Inferior parietal cortex (tissue), 1 donor: ENCODE measurements around the gene FRY.

ENCODE experiments used
- DNase-seq: peaks from one replicate; pipeline ENCODE4 v3.0.0-alpha.2; 2016; ENCODE audit errors: extremely low spot score

The FRY gene

DNA sequence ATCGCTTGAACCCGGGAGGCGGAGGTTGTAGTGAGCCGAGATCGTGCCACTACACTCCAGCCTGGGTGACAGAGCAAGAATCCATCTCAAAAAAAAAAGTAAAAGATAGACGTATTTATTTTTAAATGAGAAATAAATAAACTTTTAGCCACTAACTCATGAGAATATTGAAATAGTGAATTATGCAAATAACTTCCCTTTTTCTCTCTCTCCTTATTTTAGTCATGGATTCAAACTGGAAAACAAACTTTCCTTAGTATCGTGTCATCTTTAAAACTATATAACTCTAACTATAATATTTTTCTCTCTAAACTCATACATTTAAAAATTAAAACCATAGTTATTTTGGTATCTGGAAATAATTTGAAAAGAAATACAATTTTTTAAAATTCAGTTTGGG is 96.1 kb downstream of the FRY start:
- DNase-seq: no peak

DNA sequence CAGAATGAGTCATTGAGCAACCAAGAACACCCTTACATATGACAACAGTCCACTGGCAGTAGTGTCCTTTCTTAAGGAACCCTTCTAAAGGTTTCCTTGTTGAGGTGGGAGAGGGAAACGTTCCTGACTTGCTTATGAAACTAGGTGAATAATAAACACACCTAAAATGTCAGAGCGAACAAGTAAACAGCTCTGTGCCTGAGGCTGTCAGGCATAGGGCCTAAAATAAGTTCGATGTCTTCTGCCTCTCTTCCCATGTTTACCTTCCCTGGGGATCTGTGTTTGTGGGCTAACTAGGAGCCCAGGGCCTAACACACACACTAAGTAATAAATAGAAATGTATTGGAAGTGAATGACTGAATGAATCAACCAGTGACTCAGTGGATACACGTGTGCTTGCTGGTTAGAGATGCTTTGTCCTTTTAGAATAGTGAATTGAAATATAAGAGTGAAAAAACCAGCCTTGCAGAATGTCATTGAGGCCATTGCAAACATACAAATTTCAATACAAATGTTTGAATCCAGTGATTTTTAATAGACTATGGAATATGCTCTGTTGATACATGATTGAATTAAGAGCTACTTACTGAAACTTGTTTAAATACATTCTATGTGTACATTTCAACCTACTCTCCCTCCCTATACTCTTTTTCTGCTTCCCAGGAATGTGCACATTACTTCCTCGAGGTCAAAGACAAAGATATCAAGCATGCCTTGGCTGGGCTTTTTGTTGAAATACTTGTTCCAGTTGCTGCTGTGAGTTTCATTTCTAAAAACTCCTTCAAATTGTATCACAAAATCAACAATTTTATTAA is 102.9 kb downstream of the FRY start:
- DNase-seq: no peak

DNA sequence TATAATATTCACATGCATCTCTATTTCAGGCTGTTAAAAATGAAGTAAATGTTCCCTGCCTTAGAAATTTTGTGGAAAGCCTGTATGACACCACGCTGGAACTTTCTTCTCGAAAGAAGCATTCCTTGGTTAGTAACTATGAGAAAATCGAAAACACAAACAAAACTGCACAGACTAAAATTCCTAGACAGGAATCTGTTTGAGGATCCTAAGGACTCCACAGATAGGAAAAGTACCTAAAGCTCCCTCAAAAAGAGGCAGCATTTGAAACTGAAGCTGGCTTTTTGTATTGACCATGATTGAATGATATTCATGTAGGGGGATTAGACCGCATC is 103.4 kb downstream of the FRY start:
- DNase-seq: no peak

DNA sequence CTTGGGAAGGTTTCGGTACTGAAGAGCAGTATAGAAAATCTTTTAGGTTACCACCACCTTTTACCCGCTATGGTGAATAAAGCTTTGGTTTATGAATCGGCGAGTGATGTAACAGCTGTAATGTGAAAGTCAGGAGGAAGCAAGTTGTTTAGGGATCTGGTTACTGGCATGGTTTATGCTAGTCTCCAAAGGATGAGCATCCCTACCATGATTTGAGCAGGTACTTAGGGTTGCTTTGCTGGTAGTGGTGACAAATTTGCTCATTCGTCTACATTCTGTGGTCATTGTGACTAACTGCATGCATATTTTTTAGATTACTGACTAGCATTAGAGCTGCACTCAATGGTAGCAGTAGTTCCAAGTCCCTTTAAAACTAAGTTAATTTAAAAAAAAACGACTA is 104.1 kb downstream of the FRY start:
- no peak for DNase-seq

DNA sequence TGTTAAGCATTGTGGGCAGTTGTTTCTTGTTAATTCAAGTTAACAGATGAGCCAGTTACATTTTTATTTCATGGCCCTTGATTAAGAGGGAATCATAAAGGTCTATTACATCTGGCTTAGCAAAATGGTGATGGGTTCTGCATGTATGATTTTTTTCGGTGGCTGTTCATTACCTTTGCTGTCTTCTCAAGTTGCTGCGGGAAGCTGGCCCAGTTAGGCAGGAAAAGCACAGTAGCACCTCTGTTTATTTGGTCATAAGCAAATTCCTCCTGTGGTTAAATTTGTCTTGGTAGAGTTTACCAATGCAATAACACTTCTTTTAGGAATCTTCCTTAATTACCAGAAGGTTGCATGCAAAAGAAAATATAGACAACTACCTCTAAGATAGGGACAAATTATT is 104.5 kb downstream of the FRY start:
- DNase-seq: no peak

DNA sequence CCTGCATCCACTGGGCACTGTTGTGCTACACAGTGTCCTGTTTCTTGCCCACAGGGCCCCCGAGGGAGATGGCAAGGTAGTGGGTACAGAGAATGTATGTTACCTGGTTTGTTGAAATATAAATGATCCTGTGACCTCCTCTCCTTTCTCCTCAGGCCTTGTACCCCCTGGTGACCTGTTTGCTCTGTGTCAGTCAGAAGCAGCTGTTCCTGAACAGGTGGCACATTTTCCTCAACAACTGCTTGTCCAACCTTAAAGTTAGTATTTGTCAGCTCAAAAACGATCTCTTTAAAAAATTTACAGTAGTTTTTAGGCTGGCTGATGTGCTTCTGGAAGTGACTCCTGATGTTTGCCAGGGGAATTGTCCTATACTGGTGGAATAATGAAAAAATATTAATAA is 105.1 kb downstream of the FRY start:
- no peak for DNase-seq

DNA sequence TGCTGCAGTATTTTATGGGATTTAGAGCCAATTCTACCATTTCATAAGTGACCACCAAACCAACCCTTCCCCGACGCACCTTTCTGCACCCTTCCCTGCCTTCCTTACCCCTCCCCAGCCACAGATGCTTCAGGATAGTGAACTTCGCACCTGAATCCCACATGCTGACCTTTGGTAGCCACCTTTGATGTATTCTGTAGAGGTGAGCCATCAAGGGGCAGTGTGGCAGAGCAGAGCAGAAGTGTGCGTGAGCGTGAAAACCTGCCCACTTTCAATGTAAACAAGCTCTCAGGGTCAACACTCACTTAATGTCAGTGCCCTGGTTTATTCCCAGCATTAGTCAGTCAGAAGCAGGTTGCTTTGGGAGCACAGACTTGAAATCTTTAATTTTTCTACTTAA is 107.7 kb downstream of the FRY start:
- no peak for DNase-seq

DNA sequence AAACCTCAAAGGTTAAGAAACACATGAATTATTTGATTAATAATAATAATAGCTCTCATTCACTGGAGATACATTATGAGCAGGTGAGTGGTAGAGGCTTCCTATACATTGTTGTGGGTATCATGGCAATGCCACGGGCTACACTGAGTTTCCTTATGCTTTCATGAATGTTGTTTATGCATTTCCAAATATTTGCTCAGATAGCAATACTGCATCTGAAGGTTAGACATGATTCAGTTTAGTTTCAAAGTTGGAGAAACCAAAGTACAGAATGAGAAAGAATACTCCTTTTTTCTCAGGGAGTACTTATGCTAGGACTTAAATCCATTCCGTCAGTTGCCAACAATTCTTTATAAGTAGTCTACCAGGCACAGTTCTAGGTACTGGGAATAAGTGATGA is 108.5 kb downstream of the FRY start:
- no peak for DNase-seq

DNA sequence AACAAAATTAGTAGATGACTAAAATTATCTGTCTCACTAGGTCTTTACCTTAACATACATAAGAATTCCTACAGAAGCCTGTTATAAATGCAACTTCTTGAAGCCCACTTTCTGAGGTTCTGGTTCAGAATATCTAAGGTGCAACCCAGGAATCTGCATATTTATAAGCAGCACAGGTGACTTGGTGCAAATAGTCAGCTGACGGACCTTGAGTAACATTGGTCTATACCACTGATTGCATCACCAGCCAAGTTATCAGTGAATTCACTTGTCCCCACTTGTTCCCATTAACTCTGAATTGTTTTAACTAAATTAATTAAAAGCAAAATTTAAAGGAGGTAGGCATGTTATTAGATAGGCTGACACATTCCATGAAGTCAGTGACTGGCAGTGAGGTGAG is 109.9 kb downstream of the FRY start:
- no peak for DNase-seq

DNA sequence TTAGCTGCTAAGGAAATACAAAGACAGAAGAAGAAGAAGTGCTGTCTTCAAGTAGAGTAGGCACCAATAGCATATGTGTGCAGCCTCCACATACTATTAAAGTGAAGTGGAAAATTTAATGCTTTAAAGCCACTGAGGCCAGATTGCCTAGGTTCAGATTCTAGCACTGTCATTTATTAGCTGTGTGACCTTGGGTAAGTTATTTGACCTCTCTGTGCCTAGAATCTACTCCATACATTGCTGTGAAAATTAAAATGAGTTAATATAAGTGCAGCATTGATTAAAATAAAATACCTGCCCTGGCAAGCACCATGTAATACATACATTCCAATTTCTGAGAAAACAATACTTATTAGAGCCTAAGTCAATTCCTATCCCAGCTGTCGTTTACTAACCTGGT is 110.5 kb downstream of the FRY start:
- DNase-seq: no peak

DNA sequence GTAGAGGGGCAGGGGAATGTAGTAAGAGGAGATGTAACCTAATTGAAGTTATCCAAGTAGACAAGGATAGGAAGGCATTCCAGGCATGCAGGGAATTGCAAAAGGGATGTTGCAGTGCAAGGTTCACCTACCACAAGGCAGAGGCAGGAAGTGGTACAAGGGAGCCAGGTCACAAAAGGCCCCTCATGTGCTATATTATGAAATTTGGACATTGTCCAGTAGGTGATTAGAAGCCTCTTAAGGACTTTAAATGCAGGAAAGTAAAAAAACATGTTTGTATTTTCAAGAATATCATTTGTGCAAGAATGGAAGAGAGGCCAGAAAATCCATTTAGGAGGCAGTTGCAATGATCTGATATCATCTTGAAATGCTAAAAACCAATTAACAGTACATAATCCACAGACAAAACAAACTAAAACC is 111.4 kb downstream of the FRY start:
- DNase-seq: no peak

DNA sequence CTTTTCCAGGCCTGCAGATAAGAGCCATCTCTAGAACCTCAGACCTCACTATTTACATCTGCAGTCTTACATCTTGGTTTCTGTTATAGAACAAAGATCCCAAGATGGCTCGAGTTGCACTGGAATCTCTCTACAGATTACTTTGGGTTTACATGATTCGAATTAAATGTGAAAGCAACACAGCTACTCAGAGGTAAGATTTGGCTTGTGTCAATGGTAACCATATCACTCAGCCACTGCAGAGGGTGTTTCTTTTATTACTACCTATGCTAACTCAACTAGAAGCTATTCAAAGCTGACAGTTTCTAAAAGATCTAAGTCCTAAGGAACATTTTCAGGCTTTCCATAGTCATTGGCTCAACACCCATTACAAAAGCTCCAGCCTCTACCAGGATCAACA is 115.6 kb downstream of the FRY start:
- no peak for DNase-seq

DNA sequence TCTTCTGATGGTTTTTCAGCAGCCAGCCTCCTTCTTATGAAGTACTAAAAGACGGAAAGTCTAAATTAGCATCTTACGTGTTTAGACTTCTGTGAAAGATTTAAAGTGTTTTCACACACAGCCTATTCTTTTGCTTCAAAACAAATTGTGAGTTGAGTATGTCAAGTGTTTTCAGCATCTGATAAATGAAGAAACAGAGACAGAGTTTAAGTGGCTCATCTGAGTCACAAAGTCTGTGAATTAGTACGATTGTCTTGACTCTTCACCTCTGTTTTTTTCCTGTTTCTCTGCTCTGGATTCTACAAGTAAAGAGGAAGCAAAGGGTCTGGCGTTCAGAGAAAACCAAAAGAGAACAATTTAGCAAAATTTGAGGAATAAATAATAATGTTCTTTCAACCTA is 116.4 kb downstream of the FRY start:
- DNase-seq: no peak

DNA sequence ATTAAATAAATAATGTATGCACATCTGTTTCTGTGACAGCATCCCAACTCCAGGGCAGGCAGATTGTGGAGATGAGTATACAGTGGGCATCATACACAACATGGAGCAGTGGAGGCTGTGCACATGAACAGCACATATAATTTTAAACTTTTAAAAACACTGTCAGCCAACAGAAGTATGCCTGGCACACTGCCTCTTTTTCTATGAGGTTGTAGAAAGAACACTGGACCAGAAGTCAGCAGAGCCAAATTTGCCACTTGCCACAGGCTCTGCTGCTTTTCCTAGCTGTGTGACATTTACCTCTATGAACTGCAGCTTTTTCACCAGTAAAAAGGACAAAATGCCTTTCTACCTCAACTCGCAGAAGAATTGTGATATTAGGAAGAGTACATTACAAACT is 118.7 kb downstream of the FRY start:
- DNase-seq: no peak

DNA sequence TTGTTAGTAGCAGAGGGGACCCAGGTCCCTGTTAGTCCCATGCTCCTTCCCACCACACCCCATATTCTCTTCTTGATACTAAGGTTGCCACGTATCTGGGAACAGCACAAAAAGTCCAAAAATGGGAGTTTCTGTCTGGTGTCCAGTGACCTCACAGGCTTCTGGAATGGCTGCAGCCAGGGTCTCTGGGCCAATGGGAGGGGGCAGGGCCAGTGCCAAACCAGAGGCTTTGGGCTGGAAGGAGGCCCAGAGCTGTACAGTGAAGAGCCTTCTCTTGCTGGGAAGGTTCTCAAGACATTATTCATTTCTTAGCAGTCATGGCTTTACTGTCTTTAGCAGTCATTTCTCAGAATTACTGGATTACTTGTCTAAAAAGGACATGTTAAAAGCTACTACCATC is 119.2 kb downstream of the FRY start:
- DNase-seq: no peak

DNA sequence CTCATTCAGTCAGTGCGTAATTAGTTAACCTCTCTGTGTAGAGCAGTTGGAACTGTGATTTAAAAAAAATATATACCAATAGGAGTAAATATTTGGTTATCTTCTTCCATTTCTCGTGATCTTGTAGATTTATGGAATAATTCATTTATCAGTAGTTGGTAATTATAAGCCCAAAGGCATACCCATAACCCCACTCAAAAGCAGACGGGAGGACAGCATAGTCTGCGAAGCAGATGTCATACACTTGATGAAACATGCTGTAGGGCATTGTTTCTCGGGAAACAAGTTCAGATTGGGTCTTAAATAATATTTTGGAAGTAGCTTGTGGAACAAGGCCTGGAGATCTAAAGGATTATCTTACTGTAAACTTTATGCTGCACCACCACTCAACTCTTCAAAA is 119.7 kb downstream of the FRY start:
- no peak for DNase-seq

DNA sequence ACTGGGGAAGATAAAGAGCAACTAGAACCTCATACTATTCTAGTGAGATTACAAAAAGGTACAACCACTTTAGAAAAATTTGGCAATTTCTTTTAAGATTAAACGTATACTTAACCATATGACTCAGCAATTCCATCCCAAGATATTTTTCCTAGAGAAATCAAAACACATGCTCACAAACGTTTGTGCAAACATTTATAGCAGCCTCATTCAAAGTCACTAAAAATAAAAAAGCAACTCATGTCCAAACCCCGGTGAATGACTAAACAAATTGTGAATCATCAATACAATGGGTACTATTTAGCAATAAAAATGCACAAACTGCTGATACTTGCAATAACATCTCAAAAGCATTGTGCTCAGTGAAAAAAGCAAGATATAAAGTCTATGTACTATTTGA is 121.5 kb downstream of the FRY start:
- DNase-seq: no peak

DNA sequence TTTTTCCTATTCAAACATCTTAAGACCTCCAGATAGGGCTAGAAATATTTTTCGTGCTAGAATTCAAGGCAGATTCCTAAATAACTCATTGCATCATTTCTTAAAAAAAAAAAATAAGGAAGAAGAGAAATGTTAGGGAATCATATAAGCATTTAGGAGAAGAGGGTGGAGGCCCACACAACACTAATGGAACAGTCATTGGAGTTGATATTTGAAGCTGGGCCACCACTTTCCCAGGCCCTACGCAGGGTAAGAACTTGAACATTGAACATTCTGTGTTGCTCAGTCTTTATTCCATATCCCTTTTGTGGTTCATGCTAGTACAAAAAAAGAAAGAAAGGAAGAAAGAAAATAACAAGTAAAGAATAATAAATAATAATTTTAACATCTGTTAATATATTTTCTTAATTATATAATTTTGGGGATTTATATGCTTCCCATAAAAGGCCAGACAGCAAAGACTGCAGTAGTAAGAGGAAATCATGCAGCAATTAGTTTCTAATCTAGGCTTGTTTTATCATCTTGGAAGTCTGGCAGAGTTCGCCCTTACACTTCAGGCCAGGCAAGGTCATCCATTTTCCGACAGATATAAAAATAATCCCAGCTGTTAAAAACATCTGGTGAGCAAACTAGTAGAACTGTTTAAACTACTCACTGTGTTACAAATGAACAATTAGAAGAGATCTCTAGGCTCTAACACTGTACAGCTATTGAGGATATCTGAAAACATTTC is 127.7 kb downstream of the FRY start:
- DNase-seq: no peak

DNA sequence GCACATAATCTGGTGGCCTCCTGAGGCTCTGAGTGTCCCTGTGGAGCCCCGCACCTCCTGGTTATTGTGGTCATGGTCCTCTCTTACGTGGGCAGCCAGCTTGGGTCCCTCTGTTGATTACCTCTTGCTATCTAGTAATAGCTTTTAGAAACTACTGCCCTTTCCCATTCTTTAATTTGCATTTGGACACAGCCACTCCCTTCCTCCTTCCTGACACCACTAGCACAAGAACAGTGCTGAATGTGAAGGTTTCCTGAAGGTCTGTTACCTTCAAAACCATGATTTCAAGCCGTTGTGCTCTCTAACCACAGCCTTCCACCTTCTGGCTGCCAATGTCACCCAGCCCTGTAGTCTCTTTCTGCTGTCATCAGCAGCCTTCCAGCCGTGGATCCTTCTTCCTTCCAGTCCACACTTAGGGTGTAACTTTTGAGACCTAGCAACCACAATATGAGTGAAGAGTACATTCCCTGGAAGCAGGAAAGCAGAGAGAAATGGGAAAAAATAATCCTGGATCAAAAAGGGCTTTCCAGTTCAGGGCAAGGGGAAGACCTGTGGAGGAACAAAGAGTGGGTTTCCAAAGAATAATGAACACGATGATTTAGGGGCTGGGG is 130.9 kb downstream of the FRY start:
- no peak for DNase-seq

DNA sequence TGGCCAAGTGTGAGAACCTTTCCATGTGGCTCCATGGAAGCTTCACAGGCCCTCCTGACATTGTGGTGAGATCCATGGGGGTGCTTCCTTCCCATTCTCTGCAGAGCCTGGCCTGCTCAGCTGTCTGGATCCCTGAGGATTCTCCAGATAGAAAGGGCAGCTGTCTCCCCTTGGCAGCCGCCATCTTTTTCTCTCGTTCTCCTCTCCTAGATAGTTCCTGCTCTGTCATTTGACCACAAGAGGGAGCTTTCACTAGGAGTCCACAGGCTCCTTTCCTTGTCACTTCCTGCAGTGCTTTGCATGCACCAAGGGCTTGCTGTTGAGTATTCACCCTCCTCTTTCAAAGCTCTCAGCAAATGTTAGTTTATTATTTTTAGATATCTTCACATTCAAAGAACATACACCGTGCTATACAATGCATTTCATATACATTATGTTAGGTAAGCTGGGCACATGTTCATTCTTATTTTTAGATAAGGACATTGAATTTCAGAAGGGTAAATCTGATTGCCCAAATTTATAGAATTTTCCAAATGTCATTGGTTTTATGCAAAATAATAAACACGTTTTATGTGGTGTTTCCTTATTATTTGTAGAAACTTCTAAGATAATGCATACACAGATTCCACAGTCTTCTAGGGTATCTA is 133.2 kb downstream of the FRY start:
- peak; percentile 75 for DNase-seq

DNA sequence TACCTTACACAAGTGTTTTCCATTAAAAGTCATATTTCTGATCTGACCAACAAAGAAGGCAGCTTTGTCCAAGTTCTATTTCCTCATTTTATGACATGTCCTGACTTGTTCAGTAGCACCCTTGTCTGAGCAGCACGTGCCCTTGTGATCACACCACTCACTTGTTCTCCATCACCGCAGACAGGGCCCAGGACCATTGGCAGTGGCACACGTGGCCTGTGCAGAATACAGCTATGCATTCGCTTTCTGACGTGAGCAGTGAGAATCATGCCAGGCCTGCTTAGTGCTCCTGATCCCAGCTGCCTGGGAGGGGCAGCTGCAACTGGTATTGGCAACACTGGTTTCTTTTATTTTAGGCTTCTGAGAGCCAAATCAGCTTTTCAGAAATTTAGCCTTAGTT is 134.2 kb downstream of the FRY start:
- DNase-seq: no peak

DNA sequence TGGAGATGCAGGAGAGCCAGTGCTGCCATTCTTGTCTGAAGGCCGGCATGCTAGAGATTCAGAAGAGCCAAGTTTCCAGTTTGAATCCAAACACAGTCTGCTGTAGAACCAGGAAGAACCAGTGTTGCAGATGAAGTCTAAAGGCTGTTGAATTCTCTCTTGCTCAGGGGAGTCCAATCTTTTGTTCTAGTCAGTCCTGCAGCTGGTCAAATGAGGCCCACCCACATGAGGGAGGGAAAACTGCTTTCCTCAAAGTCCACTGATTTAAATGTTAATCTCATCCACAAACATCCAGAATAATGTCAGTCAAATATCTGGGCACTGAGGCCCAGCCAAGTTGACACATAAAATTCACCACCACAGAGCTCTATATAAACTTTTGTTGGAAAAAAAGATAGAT is 136.6 kb downstream of the FRY start:
- DNase-seq: no peak

DNA sequence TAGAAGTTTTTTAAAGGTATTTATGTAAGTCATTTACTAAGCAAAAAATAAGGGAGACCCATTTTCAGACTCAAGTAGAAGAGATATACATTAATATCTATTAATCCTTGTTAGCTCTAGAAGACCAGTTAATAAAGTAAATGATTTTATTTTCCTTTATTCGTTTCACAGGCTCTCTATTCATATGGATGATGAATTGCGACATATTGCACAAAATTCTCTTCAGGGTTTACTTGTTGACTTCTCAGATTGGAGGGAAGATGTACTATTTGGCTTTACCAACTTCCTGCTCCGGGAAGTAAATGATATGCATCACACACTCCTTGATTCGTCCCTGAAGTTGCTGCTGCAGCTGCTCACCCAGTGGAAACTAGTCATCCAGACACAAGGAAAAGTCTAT is 139.3 kb downstream of the FRY start:
- no peak for DNase-seq
